Karpas-422 (cell line): ENCODE results near the gene ARID1B. TPM values are rescaled to one million over a fixed set of nuclear protein-coding genes. Genes with fewer than 3 reads are reported as not detected.

Source experiments
- DNase-seq: peaks from one replicate; pipeline ENCODE4 v3.0.0-alpha.2; 2015
- H2AFZ ChIP-seq: fragments of 200-600 bp; sonication (generic); 2 replicates; pipeline ENCODE4 v1.6.1; 2014; ENCODE audit warnings: antibody characterized with exemption, low read length, mixed read lengths
- H3K27ac ChIP-seq: fragments of 200-600 bp; sonication (generic); 2 replicates; pipeline ENCODE4 v1.5.1; 2014; ENCODE audit warnings: mild to moderate bottlenecking, low read length, moderate library complexity
- H3K27me3 ChIP-seq: fragments of 200-600 bp; sonication (generic); 2 replicates; pipeline ENCODE4 v1.6.1; 2014; ENCODE audit warnings: low read length, mixed read lengths
- H3K36me3 ChIP-seq: fragments of 200-600 bp; sonication (generic); 2 replicates; pipeline ENCODE4 v1.6.1; 2014; ENCODE audit warnings: low read length, mixed read lengths; ENCODE audit not compliant: insufficient read depth
- H3K4me1 ChIP-seq: fragments of 200-600 bp; sonication (generic); 2 replicates; pipeline ENCODE4 v1.6.1; 2014; ENCODE audit warnings: mild to moderate bottlenecking, low read length, mixed read lengths
- H3K4me2 ChIP-seq: fragments of 200-600 bp; sonication (generic); 2 replicates; pipeline ENCODE4 v1.6.1; 2014; ENCODE audit warnings: low read length, low read depth, mild to moderate bottlenecking; ENCODE audit not compliant: poor library complexity, severe bottlenecking
- H3K4me3 ChIP-seq: fragments of 200-600 bp; sonication (generic); 2 replicates; pipeline ENCODE4 v1.5.1; 2014; ENCODE audit warnings: mild to moderate bottlenecking, antibody characterized with exemption, low read length, mixed read lengths
- H3K79me2 ChIP-seq: fragments of 200-600 bp; sonication (generic); 2 replicates; pipeline ENCODE4 v1.6.1; 2014; ENCODE audit warnings: mild to moderate bottlenecking, low read length, mixed read lengths
- H3K9ac ChIP-seq: fragments of 200-600 bp; sonication (generic); 2 replicates; pipeline ENCODE4 v1.6.0; 2014; ENCODE audit warnings: low read length
- H3K9me2 ChIP-seq: fragments of 200-600 bp; sonication (generic), shearing (Covaris generic); replicated peaks from 2 replicates; pipeline ENCODE4 v1.6.0; 2014; ENCODE audit warnings: mild to moderate bottlenecking, low read length, moderate library complexity; ENCODE audit not compliant: insufficient read depth
- H3K9me3 ChIP-seq: fragments of 300-700, 200-600 bp; sonication (generic); 2 replicates; pipeline ENCODE4 v1.6.1; 2014; ENCODE audit warnings: low read length, mixed read lengths
- H4K20me1 ChIP-seq: fragments of 200-600 bp; sonication (generic); 2 replicates; pipeline ENCODE4 v1.6.1; 2014; ENCODE audit warnings: mild to moderate bottlenecking, antibody characterized with exemption, low read length, low read depth; ENCODE audit not compliant: insufficient read depth
- total RNA-seq: library from RNA; depleted of rRNA; stranded (reverse); fragments of >200 nt; shearing (Covaris generic); gene quantifications from 2 replicates; pipeline ENCODE4 v1.2.3, GENCODE V29; 2014; ENCODE audit warnings: low replicate concordance

The ARID1B gene
- total RNA-seq, 1 experiment from 2014 or later, result 174 TPM

DNA sequence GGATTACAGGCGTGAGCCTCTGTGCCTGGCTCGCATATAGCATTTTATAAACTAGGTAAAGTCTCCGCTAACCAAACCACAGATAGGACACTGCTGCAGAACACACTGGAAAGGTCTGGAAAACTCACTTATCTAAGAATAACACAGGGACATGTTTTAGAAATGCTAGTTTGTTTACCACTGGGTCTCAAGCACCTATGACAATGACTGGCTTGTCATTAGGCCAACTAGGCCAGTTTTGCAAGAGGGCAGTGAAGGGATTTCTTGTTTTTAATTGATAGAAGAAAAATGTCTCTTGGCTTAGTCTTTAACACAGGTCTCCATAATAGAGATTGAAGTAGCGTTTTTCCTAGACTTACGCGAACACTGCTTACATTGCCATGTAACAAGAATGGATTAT, 344.7 kb downstream of the ARID1B start:
- DNase-seq, result no peak
- Histone ChIP-seq H4K20me1 (no peaks in the 10 kb centered on the region), H3K9me2 (no peaks in the 10 kb centered on the region), H3K36me3 (peaks cover 2% of the 10 kb centered on the region; the same call in 1 of the 2 replicates), H3K9me3 (no peaks in the 10 kb centered on the region), H3K9ac (no peak overlapping the region), H3K79me2 (peaks cover 68% of the 10 kb centered on the region), H3K27ac (no peak overlapping the region), H2AFZ (no peak overlapping the region), H3K4me3 (no peak overlapping the region), H3K4me1 (no peaks in the 10 kb centered on the region), H3K4me2 (no peak overlapping the region), H3K27me3 (no peaks in the 10 kb centered on the region)

DNA sequence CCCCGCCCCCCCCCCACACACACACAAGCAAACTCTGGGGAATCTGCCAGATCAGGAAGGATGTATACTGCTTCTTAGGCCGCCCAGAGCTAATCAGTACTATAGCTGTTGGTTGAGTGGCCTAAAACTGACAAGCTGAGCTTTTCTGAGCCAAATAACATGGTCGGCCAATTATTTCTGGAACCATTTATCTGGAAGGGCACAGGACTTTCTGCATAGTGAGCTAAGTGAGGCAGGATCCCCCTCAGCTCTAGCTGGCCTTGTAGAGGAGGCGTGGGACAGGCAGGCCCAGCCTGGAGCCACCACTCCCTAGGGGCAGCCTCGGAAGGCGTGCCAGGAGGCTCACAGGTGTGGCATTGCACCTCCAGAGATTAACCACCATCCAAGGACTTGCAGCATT, 346.1 kb downstream of the ARID1B start:
- peaks cover 59% of the 10 kb centered on the region for H3K79me2 ChIP-seq
- no peaks in the 10 kb centered on the region for H3K9me2 ChIP-seq
- no peaks in the 10 kb centered on the region for H3K27me3 ChIP-seq
- H2AFZ ChIP-seq, result no peak overlapping the region
- no peak overlapping the region for H3K9ac ChIP-seq
- H3K4me2 ChIP-seq, result no peak overlapping the region
- H3K4me3 ChIP-seq, result no peak overlapping the region
- no peak for DNase-seq
- H3K36me3 ChIP-seq, result peaks cover 2% of the 10 kb centered on the region; the same call in 1 of the 2 replicates
- no peak overlapping the region for H3K27ac ChIP-seq
- no peaks in the 10 kb centered on the region for H3K9me3 ChIP-seq
- peaks cover 1% of the 10 kb centered on the region; the same call in 1 of the 2 replicates for H3K4me1 ChIP-seq
- no peaks in the 10 kb centered on the region for H4K20me1 ChIP-seq

DNA sequence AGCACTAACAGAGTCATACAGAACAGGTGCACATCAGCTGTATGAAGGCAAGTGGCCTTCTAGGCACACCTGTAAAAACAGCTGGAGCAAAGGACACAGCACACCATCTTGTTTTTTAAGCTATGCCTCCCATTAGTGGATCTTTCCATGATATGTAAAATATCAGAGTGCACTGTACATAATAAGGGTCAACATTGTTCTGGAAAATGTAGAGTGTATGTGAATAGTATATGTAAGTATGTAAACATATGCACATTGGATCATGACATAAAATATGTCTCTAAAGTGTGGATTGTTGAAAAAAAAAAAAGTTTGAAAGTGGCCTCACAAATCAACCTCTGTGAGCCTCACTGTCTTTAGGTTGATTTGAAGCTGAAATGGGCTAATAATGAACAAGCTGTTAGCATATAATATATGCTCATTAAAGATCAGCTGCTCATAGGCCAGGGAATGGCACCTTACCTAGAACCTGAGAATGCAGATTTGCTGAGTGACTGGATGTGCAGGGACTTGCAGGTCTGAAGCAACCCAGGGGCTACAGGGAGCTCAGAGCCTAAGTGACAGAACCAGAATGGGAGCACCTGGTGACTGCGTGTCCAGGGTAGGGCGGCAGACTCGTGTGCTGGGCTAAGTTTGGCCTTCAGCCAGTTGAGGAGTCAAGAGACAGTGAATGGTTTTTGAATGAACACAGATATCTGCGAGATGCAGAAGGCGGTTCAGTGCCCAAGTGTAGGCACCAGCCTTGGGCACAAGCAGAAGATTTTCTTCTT, 347.5 kb downstream of the ARID1B start:
- Histone ChIP-seq H3K9ac (no peak overlapping the region), H3K27ac (no peak overlapping the region), H4K20me1 (no peaks in the 10 kb centered on the region), H3K9me2 (no peaks in the 10 kb centered on the region), H3K4me2 (no peak overlapping the region), H2AFZ (no peak overlapping the region), H3K27me3 (no peaks in the 10 kb centered on the region), H3K4me3 (no peak overlapping the region), H3K36me3 (peaks cover 2% of the 10 kb centered on the region; the same call in 1 of the 2 replicates), H3K4me1 (peaks cover 13% of the 10 kb centered on the region; the same call in 1 of the 2 replicates), H3K9me3 (no peaks in the 10 kb centered on the region), H3K79me2 (peaks cover 60% of the 10 kb centered on the region)
- DNase-seq, result no peak

DNA sequence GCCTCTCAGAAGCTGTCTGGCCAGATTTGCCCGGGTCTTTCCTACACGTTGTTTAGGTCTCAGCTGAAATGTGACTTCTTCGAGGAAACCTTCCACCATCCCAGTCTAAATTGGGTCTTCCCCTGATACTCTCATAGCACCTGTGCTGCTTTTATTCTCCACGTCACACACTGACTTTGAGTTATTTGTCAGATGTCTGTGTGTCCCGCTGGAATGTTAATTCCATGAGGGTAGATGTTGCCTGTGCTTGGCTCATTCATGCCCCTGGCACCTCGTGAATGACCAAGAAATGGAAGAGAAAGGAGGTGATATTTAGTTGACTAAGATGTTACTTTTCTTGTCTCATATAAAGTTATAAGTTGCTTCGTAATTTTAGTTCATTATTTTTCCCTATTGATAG, 348.4 kb downstream of the ARID1B start:
- Histone ChIP-seq H3K9me3 (no peaks in the 10 kb centered on the region), H3K4me2 (no peak overlapping the region), H4K20me1 (no peaks in the 10 kb centered on the region), H3K9me2 (no peaks in the 10 kb centered on the region), H3K4me1 (peaks cover 13% of the 10 kb centered on the region; the same call in 1 of the 2 replicates), H3K9ac (no peak overlapping the region), H3K79me2 (peaks cover 55% of the 10 kb centered on the region), H3K27me3 (no peaks in the 10 kb centered on the region), H3K27ac (no peak overlapping the region), H2AFZ (no peak overlapping the region), H3K36me3 (peaks cover 2% of the 10 kb centered on the region; the same call in 1 of the 2 replicates), H3K4me3 (no peak overlapping the region)
- DNase-seq, result no peak

DNA sequence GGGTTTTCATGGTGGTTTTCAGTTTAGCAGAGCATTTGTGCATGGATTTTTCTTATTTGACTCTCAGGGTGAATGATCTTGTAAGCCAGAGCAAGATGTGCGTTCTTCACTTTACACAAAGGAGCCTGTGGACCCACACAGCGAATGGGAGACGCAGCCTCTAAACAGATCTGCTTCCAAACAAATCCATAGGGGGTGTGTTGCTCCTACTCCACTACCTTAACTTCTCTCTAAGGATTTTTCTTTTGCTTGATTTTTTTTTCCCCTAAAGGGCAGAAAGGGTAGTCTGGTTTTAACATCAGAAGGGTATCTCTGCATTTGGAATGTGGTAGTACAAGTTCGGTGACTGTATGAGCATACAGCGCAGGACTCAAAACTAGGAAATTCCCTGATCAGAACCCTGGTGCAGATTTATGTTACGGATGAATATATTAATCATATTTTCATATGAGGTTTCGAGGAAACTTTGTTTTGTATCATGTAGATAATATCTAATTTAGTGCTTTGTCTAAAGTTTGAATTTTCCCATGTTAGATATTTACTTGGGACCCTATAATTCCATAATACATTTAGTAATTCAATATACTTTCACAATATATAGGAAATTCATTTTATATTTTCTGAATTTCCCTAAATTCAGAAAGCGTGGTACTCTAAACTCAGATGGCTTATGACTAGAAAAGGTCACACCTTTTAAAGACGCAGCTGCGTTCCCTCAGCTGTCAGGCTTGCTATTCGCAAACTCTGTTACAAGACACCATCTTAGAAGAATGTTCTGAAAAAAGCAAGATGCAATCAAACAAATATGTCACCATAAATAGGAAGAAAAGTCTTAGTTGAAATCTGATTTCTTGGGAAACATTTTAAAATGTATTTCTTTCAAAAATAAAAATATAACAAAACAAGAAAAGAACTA, 349.3 kb downstream of the ARID1B start:
- H3K9ac ChIP-seq, result no peak overlapping the region
- no peak overlapping the region for H3K4me3 ChIP-seq
- H3K4me1 ChIP-seq, result peaks cover 13% of the 10 kb centered on the region; the same call in 1 of the 2 replicates
- H3K9me2 ChIP-seq, result no peaks in the 10 kb centered on the region
- no peak overlapping the region for H3K27ac ChIP-seq
- H4K20me1 ChIP-seq, result no peaks in the 10 kb centered on the region
- H2AFZ ChIP-seq, result no peak overlapping the region
- no peak for DNase-seq
- no peaks in the 10 kb centered on the region for H3K27me3 ChIP-seq
- H3K9me3 ChIP-seq, result no peaks in the 10 kb centered on the region
- no peaks in the 10 kb centered on the region for H3K36me3 ChIP-seq
- peaks cover 48% of the 10 kb centered on the region for H3K79me2 ChIP-seq
- H3K4me2 ChIP-seq, result no peak overlapping the region

DNA sequence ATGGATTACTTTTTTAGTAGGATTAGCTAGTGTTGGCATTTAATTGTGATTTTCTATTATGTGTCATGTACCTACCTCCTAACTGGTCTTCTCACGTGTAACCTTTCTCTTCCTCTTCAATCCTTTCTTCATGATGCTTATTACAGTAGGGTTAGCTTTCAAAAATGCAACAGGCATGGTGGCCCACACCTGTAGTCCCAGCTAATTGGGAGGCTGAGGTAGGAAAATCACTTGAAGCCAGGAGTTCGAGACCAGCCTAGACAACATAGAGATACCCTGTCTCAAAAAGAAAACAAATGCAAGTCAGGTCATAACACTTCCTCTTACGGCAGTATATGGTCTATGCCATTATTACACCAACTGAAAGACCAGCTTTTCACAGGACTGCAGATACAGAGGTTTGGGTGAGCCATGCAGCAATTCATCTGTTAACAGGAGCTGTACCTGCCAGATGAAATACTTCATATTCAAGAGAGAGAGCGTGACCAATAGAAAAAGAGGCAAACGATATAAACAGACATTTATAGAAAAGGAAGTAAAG, 351.1 kb downstream of the ARID1B start:
- no peak overlapping the region for H3K9ac ChIP-seq
- DNase-seq, result no peak
- no peaks in the 10 kb centered on the region for H3K27me3 ChIP-seq
- no peaks in the 10 kb centered on the region for H3K9me3 ChIP-seq
- H3K9me2 ChIP-seq, result no peaks in the 10 kb centered on the region
- no peak overlapping the region for H3K4me3 ChIP-seq
- H3K36me3 ChIP-seq, result peaks cover 6% of the 10 kb centered on the region; the same call in 1 of the 2 replicates
- peaks cover 40% of the 10 kb centered on the region for H3K79me2 ChIP-seq
- no peak overlapping the region for H3K4me2 ChIP-seq
- H4K20me1 ChIP-seq, result no peaks in the 10 kb centered on the region
- peaks cover 13% of the 10 kb centered on the region; the same call in 1 of the 2 replicates for H3K4me1 ChIP-seq
- H3K27ac ChIP-seq, result no peak overlapping the region
- H2AFZ ChIP-seq, result no peak overlapping the region

DNA sequence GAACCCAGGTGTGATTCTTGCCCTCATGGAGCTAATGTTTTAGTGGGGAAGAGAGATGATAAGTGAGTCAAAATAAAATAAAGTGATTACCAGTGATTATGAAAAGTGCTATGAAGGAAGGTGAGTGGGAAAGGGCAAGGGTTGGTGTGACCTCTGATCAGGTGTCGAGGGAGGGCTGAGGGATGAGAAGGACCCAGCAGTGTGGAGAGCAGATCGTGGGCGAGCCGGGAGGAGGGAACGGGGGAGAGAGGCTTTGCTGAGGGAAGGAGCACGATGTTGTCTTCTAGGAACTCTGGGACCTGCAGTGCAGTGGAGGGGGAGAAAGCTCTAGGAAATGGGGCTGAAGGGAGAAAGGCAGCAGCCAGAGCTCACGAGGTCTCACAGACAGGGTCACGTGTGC, 354.1 kb downstream of the ARID1B start:
- Histone ChIP-seq H3K79me2 (peaks cover 23% of the 10 kb centered on the region), H3K27ac (no peak overlapping the region), H3K27me3 (no peaks in the 10 kb centered on the region), H3K36me3 (peaks cover 19% of the 10 kb centered on the region), H3K9me2 (no peaks in the 10 kb centered on the region), H3K4me1 (peaks cover 13% of the 10 kb centered on the region; the same call in 1 of the 2 replicates), H3K9me3 (no peaks in the 10 kb centered on the region), H4K20me1 (no peaks in the 10 kb centered on the region), H3K4me2 (no peak overlapping the region), H3K9ac (no peak overlapping the region), H2AFZ (no peak overlapping the region), H3K4me3 (no peak overlapping the region)
- DNase-seq, result no peak

DNA sequence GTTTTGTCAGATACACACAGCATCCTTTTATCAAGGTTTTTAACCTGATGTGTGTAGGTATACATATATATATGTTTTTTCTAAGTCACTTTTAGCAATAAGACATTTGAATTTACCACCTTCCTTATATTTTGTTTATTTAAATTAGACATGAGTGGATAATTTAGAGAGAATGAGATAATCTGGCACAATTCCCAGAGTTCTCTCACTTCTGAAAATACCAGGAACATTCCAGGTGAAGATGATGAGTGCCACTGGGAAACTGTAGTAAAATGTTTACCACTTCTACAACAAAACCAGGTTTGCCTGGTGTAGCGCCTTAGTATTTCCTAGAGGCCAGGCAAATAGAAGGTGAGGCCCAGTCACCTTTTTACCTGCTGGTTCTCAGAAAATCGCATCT, 356.7 kb downstream of the ARID1B start:
- H3K4me3 ChIP-seq, result no peak overlapping the region
- no peaks in the 10 kb centered on the region for H3K27me3 ChIP-seq
- no peak overlapping the region for H2AFZ ChIP-seq
- no peaks in the 10 kb centered on the region for H3K9me3 ChIP-seq
- H3K4me2 ChIP-seq, result no peak overlapping the region
- no peak for DNase-seq
- H3K27ac ChIP-seq, result no peak overlapping the region
- no peak overlapping the region for H3K9ac ChIP-seq
- peaks cover 21% of the 10 kb centered on the region for H3K79me2 ChIP-seq
- peaks cover 19% of the 10 kb centered on the region for H3K36me3 ChIP-seq
- no peaks in the 10 kb centered on the region for H3K9me2 ChIP-seq
- H4K20me1 ChIP-seq, result no peaks in the 10 kb centered on the region
- H3K4me1 ChIP-seq, result peaks cover 5% of the 10 kb centered on the region; the same call in 1 of the 2 replicates
